Transverse colon (tissue), 4 donors: ENCODE results near the gene USP13. TPM values are rescaled to one million over a fixed set of nuclear protein-coding genes. Genes with fewer than 3 reads are reported as not detected.

Source experiments
- DNase-seq: peaks from one replicate; pipeline ENCODE4 v3.0.0-alpha.2; 2019
- H3K27ac ChIP-seq, 4 donors: fragments of 200-600 bp; sonication (generic); 2 replicates each; pipeline ENCODE4 v1.5.1; 2016 to 2018; ENCODE audit warnings: inconsistent platforms in 4 of 4
- H3K27me3 ChIP-seq: fragments of 200-600 bp; sonication (generic); 2 replicates; pipeline ENCODE4 v1.5.1; 2017; ENCODE audit warnings: inconsistent platforms
- H3K36me3 ChIP-seq, 4 donors: fragments of 200-600 bp; sonication (generic); 2 replicates each; pipeline ENCODE4 v1.5.1; 2017 to 2019; ENCODE audit warnings: inconsistent platforms in 4 of 4
- H3K4me1 ChIP-seq, 4 donors: fragments of 200-600 bp; sonication (generic); 2 replicates each; pipeline ENCODE4 v1.5.1; 2017 to 2020; ENCODE audit warnings: inconsistent platforms in 4 of 4
- H3K4me3 ChIP-seq, 4 donors: fragments of 200-600 bp; sonication (generic); 1 replicate in 1 of 4; 2 replicates in 3 of 4; pipeline versions ENCODE4 v1.5.1 to v1.6.1; 2017 to 2019; ENCODE audit warnings: inconsistent platforms in 4 of 4
- H3K9me3 ChIP-seq, 2 donors: fragments of 200-600 bp; sonication (generic); 2 replicates each; pipeline ENCODE4 v1.5.1; 2017 to 2019; ENCODE audit warnings: inconsistent platforms in 2 of 2
- CTCF ChIP-seq, 5 experiments: fragments of 200-600 bp in 3 of 5; fragments of 450-650 bp in 2 of 5; sonication (generic) in 3 of 5; IDR thresholded peaks; 1 replicate in 2 of 5; 2 replicates in 3 of 5; pipeline ENCODE4 v1.5.1; 2016 to 2017; ENCODE audit warnings: antibody characterized with exemption in 5 of 5, inconsistent platforms in 3 of 5, mild to moderate bottlenecking in 2 of 5, moderate library complexity in 1 of 5
- EP300 ChIP-seq: sonication (generic); formaldehyde crosslinking; IDR thresholded peaks from one replicate; pipeline ENCODE4 v1.6.1; 2017; ENCODE audit warnings: antibody characterized with exemption, low read depth
- POLR2A ChIP-seq: fragments of 450-650 bp; IDR thresholded peaks from one replicate; pipeline ENCODE4 v1.6.1; 2016; ENCODE audit warnings: antibody characterized with exemption, mild to moderate bottlenecking, moderate library complexity
- POLR2AphosphoS5 ChIP-seq, 3 donors: sonication (generic); formaldehyde crosslinking; IDR thresholded peaks; one replicate each; pipeline ENCODE4 v1.6.1; 2016; ENCODE audit warnings: antibody characterized with exemption in 3 of 3
- WGBS, 2 donors: methylation state at CpG; one replicate each; pipeline ENCODE4 v1.1.5; 2018; ENCODE audit warnings: low coverage in 1 of 2; 5-methylcytosine and 5-hydroxymethylcytosine counted together
- in situ Hi-C, 4 donors: fragments of 200-750 bp; cut with MboI; loops; one replicate each; pipeline versions ENCODE4 v1.15.0 to v1.15.1; 2017; ENCODE audit warnings: low sequenced_read_pairs in 3 of 4, low pct_ligation_motif_present in 1 of 4, low pct_unique_long_range_greater_than_20kb in 1 of 4
- intact Hi-C: fragments of 100-400 bp; cut with DNase I; formaldehyde crosslinking; loops from one replicate; pipeline ENCODE4 v1.15.1; 2023; ENCODE audit warnings: low total_unique reads
- total RNA-seq, 4 donors: library from RNA; depleted of rRNA; stranded (reverse); fragments of >200 nt; gene quantifications; one replicate each; pipeline ENCODE4 v1.1.0, GENCODE V29; 2016

Gene USP13
- total RNA-seq, 4 donors from 2014 or later, result 2.0 to 3.7 (median 2.7) TPM

DNA sequence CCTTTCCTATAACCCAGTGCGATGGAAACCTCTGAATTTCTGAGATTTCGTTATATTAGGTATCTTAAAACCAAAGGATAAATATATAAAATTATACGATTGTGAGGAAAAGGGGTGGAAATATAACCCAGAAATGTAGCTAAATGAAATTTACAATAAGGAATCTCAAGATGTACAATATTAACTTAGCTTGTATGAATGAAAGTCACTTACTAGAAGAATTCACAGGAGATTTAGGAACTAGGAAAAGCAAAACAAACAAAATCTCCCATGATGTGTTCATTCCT lies 159.2 kb downstream of the USP13 start:
- Histone ChIP-seq H3K9me3 (no peaks in the 10 kb centered on the region), H3K27me3 (no peaks in the 10 kb centered on the region), H3K36me3 (no peaks in the 10 kb centered on the region), H3K4me3 (no peak overlapping the region), H3K4me1 (no peaks in the 10 kb centered on the region), H3K27ac (no peak overlapping the region)
- intact Hi-C loops, result no loop called here
- DNase-seq, result no peak
- TF ChIP-seq POLR2A (no peak), EP300 (no peak), POLR2AphosphoS5 (IDR thresholded peaks at IDR 0.05) (no peak), CTCF (IDR thresholded peaks at IDR 0.05) (no peak)
- 66 to 69% methylated on average over 3 of the region's 3 CpGs for WGBS, 2 donors
- in situ Hi-C loops, result no loop called here

DNA sequence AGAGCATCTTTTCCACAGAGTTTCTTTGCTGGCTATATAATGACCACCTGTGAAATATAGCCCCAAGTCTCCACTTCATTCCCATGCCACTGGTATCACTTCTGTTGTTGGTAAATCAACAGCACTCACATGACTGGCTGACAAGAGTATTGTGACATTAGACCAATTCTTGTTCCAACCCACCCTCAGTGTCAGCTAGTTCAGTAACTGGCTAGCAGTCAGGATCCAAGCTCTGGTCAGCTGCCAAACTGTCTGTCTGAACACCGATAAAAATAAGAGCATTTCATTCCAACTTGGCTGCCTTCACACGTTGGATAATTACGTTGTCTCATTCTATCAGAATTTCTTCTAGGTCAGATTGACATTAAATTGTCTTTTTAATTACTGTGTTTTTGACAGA lies 166.5 kb downstream of the USP13 start:
- DNase-seq, result no peak

GRCh38 chr3:179822296-179822695 lies 169.5 kb downstream of the USP13 start:
- Histone ChIP-seq H3K4me3 (no peak overlapping the region), H3K4me1 (no peaks in the 10 kb centered on the region), H3K9me3 (no peaks in the 10 kb centered on the region), H3K27ac (no peak overlapping the region), H3K27me3 (peaks cover 8% of the 10 kb centered on the region), H3K36me3 (no peaks in the 10 kb centered on the region)
- 80 to 87% methylated on average over 3 of the region's 3 CpGs for WGBS, 2 donors
- in situ Hi-C loops (no loop called here), intact Hi-C loops (no loop called here)
- no peak for DNase-seq
- no peak for TF ChIP-seq POLR2AphosphoS5 (IDR thresholded peaks at IDR 0.05)
- no peak for TF ChIP-seq CTCF (IDR thresholded peaks at IDR 0.05)
- no peak for TF ChIP-seq EP300
- TF ChIP-seq POLR2A, result no peak

More for the DNA sequence above, 166.5 kb downstream of the USP13 start:
- in situ Hi-C loops (no loop called here), intact Hi-C loops (no loop called here)
- WGBS, 2 donors, result 71 to 76% methylated on average over 3 of the region's 3 CpGs
- no peak overlapping the region for H3K4me3 ChIP-seq
- H3K4me1 ChIP-seq, result no peaks in the 10 kb centered on the region
- H3K9me3 ChIP-seq, result no peaks in the 10 kb centered on the region
- no peak overlapping the region for H3K27ac ChIP-seq
- no peaks in the 10 kb centered on the region for H3K36me3 ChIP-seq
- H3K27me3 ChIP-seq, result peaks cover 8% of the 10 kb centered on the region
- TF ChIP-seq POLR2A, result no peak
- no peak for TF ChIP-seq EP300
- TF ChIP-seq CTCF (IDR thresholded peaks at IDR 0.05), result no peak
- no peak for TF ChIP-seq POLR2AphosphoS5 (IDR thresholded peaks at IDR 0.05)

DNA sequence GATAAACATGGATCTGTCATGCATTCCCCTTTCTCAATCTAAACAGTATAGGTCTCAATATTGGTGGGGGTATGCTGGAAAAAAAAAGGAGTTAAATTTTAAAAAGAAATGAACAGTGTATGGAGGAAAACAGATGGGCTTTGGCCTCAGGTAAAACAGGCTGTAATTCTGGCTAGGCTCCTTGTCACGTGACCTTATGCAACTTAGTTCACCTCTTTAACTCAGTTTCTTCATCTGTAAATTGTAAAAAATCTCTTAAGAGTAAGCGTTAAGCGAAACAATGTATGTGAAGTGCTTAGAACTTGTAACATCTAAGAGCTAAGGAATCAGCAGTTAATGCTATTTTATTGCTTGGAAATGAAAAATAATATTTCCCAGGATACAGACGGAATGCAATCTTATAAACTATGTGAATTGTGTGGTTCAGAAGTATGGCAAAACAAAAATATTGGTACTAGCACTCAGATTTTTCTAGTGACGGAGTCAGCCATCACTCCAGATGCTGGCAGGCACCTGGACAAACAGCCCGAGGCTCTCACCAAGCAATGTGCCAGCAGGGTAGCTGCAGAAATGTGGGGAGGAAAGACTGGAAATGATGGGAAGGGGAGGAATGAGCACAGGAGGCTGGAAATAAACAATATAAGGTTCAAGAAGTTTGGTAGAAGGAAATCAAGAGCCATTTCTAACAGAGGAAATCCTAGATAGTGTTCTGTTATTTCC lies 172.8 kb downstream of the USP13 start:
- 67 to 83% methylated on average over 4 to 6 of the region's 6 CpGs for WGBS, 2 donors
- intact Hi-C loops, result no loop called here

More for the DNA sequence above, 172.8 kb downstream of the USP13 start:
- no peaks in the 10 kb centered on the region for H3K9me3 ChIP-seq
- H3K27me3 ChIP-seq, result peaks cover 8% of the 10 kb centered on the region
- no peak overlapping the region for H3K4me3 ChIP-seq
- H3K27ac ChIP-seq, result no peak overlapping the region
- TF ChIP-seq CTCF (IDR thresholded peaks at IDR 0.05) (no peak), EP300 (no peak), POLR2A (no peak), POLR2AphosphoS5 (IDR thresholded peaks at IDR 0.05) (no peak)
- in situ Hi-C loops, result no loop called here
- no peak for DNase-seq
- H3K4me1 ChIP-seq, result no peaks in the 10 kb centered on the region
- no peaks in the 10 kb centered on the region for H3K36me3 ChIP-seq
